Kidney epithelial cell (primary cell): Measurements from ENCODE around the gene CIROP. TPM values are rescaled to one million over a fixed set of nuclear protein-coding genes. Genes with fewer than 3 reads are reported as not detected.

Source experiments
- DNase-seq: peaks from one replicate; pipeline ENCODE4 v3.0.0-alpha.2; 2010; ENCODE audit warnings: low read depth
- H3K27me3 ChIP-seq: 2 replicates; pipeline ENCODE4 v1.6.0; 2011; ENCODE audit warnings: low read length; ENCODE audit not compliant: control insufficient read depth, insufficient read depth
- H3K36me3 ChIP-seq: 2 replicates; pipeline ENCODE4 v1.5.1; 2011; ENCODE audit warnings: low read length; ENCODE audit not compliant: control insufficient read depth, insufficient read depth
- H3K4me3 ChIP-seq: 2 replicates; pipeline ENCODE4 v1.5.1; 2011; ENCODE audit warnings: low read depth, mild to moderate bottlenecking, control low read depth, low read length
- total RNA-seq: library from RNA; depleted of rRNA; stranded (reverse); fragments of >200 nt; gene quantifications from 2 replicates; pipeline ENCODE4 v1.2.3, GENCODE V29; 2015
- TF ChIP-seq, protein P1 (sequence below): IDR thresholded peaks from 2 replicates; pipeline ENCODE4 v1.5.1; 2011; ENCODE audit warnings: mild to moderate bottlenecking, moderate library complexity, low read length, control low read depth, inconsistent platforms; ENCODE audit not compliant: insufficient read depth, poor library complexity, severe bottlenecking

The CIROP gene
- total RNA-seq, 1 donor from 2014 or later, result not detected

DNA sequence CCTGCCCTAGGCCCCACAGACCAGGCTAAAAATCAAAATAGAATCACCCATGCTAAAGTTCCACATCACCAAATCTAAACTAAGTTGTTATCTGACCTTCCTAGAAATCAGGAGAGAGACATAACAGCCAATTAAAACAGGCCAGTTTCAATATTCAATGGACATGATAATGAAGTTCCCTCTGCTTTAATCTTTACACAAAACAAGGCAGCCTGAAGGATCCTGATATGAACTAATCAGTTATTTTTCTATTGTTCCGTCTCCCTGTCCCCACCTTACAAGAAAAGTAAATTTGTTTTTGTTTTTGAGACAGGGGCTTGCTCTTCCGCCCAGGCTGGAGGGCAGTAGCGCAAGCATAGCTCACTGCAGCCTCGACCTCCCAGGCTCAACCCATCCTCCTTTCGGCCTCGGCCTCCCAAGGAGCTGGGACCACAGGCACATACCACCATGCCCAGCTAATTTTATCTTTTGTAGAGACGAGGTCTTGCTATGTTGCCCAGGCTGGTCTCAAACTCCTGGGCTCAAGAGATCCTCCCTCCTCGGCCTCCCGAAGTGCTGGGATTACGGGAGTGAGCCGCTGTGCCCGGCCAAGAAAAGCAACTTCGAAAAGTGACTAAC lies 19.7 kb upstream of the CIROP start:
- H3K4me3 ChIP-seq, result no peak overlapping the region
- DNase-seq, result no peak
- TF ChIP-seq, protein P1, sequence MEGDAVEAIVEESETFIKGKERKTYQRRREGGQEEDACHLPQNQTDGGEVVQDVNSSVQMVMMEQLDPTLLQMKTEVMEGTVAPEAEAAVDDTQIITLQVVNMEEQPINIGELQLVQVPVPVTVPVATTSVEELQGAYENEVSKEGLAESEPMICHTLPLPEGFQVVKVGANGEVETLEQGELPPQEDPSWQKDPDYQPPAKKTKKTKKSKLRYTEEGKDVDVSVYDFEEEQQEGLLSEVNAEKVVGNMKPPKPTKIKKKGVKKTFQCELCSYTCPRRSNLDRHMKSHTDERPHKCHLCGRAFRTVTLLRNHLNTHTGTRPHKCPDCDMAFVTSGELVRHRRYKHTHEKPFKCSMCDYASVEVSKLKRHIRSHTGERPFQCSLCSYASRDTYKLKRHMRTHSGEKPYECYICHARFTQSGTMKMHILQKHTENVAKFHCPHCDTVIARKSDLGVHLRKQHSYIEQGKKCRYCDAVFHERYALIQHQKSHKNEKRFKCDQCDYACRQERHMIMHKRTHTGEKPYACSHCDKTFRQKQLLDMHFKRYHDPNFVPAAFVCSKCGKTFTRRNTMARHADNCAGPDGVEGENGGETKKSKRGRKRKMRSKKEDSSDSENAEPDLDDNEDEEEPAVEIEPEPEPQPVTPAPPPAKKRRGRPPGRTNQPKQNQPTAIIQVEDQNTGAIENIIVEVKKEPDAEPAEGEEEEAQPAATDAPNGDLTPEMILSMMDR, result no peak
- H3K36me3 ChIP-seq, result no peaks in the 10 kb centered on the region
- no peaks in the 10 kb centered on the region for H3K27me3 ChIP-seq

DNA sequence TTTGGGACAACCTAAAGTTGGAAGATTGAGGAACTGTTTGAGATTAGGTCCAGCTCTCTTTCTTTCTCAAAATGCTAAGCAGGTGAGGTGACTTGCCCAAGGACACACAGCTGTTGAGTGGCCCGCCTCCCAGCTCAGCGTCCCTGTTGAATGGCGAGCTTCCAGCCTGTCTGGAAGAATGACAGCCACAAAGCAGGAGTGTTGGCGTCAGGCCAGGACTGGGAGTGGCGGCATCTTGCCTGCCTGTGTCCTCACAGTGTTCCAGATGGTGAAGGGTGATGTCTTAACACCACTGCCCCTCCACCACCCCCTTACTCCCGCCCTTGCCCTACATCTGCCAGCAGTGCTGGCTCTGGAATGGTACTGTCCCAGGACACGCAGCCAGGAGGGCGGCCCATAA lies 18.6 kb upstream of the CIROP start:
- DNase-seq, result no peak
- H3K27me3 ChIP-seq, result no peaks in the 10 kb centered on the region

DNA sequence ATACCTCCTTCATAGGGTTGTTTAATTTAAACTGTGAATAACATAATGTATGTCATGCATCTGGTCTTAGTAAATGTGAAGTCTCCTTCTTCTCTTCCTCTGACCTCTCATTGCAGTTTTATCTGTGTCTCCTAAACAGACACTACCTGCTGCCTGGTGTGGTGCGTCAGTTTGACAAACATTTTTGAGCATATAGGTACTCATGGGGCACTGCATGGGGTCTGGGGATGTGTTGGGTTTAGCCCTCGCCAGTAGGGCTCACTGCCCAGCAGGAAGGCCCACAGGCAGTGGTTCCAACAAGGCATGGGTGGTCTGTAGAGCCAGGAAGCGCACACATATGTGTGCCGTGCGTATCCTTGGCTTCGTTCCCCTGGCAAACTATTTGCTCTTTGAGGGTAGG lies 17.3 kb upstream of the CIROP start:
- TF ChIP-seq, protein P1, result no peak
- DNase-seq, result no peak
- Histone ChIP-seq H3K36me3 (no peaks in the 10 kb centered on the region), H3K27me3 (no peaks in the 10 kb centered on the region), H3K4me3 (no peak overlapping the region)

More for the DNA sequence above, 18.6 kb upstream of the CIROP start:
- Histone ChIP-seq H3K4me3 (no peak overlapping the region), H3K36me3 (no peaks in the 10 kb centered on the region)
- TF ChIP-seq, protein P1, result no peak

DNA sequence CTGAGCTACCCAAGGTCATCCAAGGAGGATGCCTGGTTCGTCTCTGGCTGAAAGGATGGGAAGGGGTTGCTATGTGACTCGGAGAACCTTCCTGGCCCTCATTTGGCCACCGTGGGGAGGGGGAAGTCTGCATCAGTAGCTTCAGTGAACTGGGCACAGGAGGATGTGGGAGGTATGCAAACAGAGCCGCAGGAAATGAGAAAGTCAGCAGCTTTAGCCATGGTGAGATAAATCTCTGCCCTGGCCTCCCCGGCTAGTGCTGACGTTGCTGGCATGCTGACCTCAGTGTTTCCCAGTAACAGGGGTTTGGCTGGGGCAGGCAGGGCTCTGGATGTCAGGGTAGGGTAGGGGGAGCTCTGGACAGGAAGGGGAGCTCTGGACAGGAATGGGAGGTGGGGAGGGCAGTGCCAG lies 16.6 kb upstream of the CIROP start:
- Histone ChIP-seq H3K27me3 (no peaks in the 10 kb centered on the region), H3K4me3 (no peak overlapping the region), H3K36me3 (no peaks in the 10 kb centered on the region)
- DNase-seq, result peak; percentile 55
- TF ChIP-seq, protein P1, result no peak

DNA sequence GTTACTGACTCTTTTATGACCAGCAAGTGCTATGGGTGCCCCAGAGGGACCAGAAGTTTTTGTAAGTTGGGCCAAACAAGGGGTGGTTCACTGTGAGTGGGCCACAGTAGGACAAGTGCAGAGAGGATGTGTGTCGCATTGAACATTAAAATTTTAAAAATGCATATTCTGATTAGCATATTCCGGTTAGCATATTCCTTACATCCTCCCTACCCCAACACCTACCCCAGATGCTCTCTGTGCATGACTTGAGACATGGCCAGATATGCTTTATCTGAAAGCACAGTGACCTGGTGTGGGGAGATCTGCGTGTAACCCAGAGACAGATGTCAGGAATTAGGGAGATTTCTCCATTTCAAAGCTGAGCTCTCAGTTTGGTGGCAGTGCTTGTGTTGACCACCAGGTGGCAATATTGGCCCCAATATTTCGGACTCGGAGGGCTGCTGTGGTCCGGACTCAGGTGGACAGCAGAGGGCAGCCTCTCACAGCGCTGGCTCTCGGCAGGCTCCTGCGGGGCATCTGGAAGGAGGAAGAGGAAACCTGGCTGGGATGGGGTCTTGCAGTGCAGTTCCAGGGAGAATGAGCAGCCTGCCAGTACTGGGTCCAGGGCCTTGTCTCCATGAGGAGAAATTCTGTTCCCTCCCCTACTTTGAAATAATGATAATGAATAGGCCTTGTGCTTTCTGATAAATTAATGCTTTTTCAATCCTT lies 15.9 kb upstream of the CIROP start:
- H3K4me3 ChIP-seq, result no peak overlapping the region
- TF ChIP-seq, protein P1, result peak; percentile 100
- no peaks in the 10 kb centered on the region for H3K36me3 ChIP-seq
- DNase-seq, result peak; percentile 32
- H3K27me3 ChIP-seq, result no peaks in the 10 kb centered on the region
